Measurements from ENCODE around the gene CFC1B.
"Not testable (repeated sequence)": the region's sequence is repeated elsewhere in the genome, so short reads cannot be mapped to it uniquely, and the experiment has no call there.

The CFC1B gene

GRCh38 chr2:130520992-130521391 is at the start of gene CFC1B:
TSS of gene CFC1B (plus strand) at chr2:130521222. CDS start at chr2:130521485, 263 bp downstream.
- not testable (repeated sequence) for H3F3A ChIP-seq (ENCODE audit: insufficient read depth, low read length); H3K9me2 ChIP-seq (replicated peaks; ENCODE audit: insufficient read depth, low read length); H3K27me3 ChIP-seq (replicated peaks; ENCODE audit: insufficient read depth, low read length); H3K4me2 ChIP-seq (ENCODE audit: low read depth, low read length); H3K4me3 ChIP-seq (ENCODE audit: low read length); H3K79me2 ChIP-seq (ENCODE audit: low read length); H4K20me1 ChIP-seq (ENCODE audit: insufficient read depth, low read length); H3K9ac ChIP-seq (ENCODE audit: low read length); H3K36me3 ChIP-seq (replicated peaks; ENCODE audit: insufficient read depth, low read length); H3K4me1 ChIP-seq (ENCODE audit: low read length); H3K9me3 ChIP-seq (replicated peaks; ENCODE audit: insufficient read depth, low read length); DNase-seq; H3K27ac ChIP-seq (ENCODE audit: low read length); H2AFZ ChIP-seq (ENCODE audit: low read length)

- H2AFZ ChIP-seq (ENCODE audit: low read length); H3K4me1 ChIP-seq (ENCODE audit: low read length); DNase-seq; H3K79me2 ChIP-seq (ENCODE audit: low read length); H3K9me2 ChIP-seq (replicated peaks; ENCODE audit: insufficient read depth, low read length); H3K9me3 ChIP-seq (replicated peaks; ENCODE audit: insufficient read depth, low read length); H3K27me3 ChIP-seq (replicated peaks; ENCODE audit: insufficient read depth, low read length); H3F3A ChIP-seq (ENCODE audit: insufficient read depth, low read length); H3K4me2 ChIP-seq (ENCODE audit: low read depth, low read length); H3K27ac ChIP-seq (ENCODE audit: low read length); H3K36me3 ChIP-seq (replicated peaks; ENCODE audit: insufficient read depth, low read length); H3K9ac ChIP-seq (ENCODE audit: low read length); H4K20me1 ChIP-seq (ENCODE audit: insufficient read depth, low read length); H3K4me3 ChIP-seq (ENCODE audit: low read length): not testable (repeated sequence)
Measured at GRCh38 chr2:130491073-130491472, 29.9 kb upstream of the CFC1B start.

- not testable (repeated sequence) for H3K9me2 ChIP-seq (replicated peaks; ENCODE audit: insufficient read depth, low read length); H3K4me3 ChIP-seq (ENCODE audit: low read length); H3K79me2 ChIP-seq (ENCODE audit: low read length); H3K9me3 ChIP-seq (replicated peaks; ENCODE audit: insufficient read depth, low read length); H3K9ac ChIP-seq (ENCODE audit: low read length); H3K4me1 ChIP-seq (ENCODE audit: low read length); H3K4me2 ChIP-seq (ENCODE audit: low read depth, low read length); H3K27ac ChIP-seq (ENCODE audit: low read length); H2AFZ ChIP-seq (ENCODE audit: low read length); H3K36me3 ChIP-seq (replicated peaks; ENCODE audit: insufficient read depth, low read length); H3K27me3 ChIP-seq (replicated peaks; ENCODE audit: insufficient read depth, low read length); DNase-seq; H3F3A ChIP-seq (ENCODE audit: insufficient read depth, low read length); H4K20me1 ChIP-seq (ENCODE audit: insufficient read depth, low read length)
Measured at GRCh38 chr2:130509228-130509627, 11.8 kb upstream of the CFC1B start, which contains the start of gene POTEI. TSS of gene POTEI (minus strand) at chr2:130509328. CDS start at chr2:130509235, 93 bp downstream.

- H3K9me3 ChIP-seq (replicated peaks; ENCODE audit: insufficient read depth, low read length); H2AFZ ChIP-seq (ENCODE audit: low read length); H3K4me3 ChIP-seq (ENCODE audit: low read length); DNase-seq; H3K9me2 ChIP-seq (replicated peaks; ENCODE audit: insufficient read depth, low read length); H3F3A ChIP-seq (ENCODE audit: insufficient read depth, low read length); H3K27me3 ChIP-seq (replicated peaks; ENCODE audit: insufficient read depth, low read length); H3K9ac ChIP-seq (ENCODE audit: low read length); H3K4me1 ChIP-seq (ENCODE audit: low read length); H3K79me2 ChIP-seq (ENCODE audit: low read length); H3K36me3 ChIP-seq (replicated peaks; ENCODE audit: insufficient read depth, low read length); H3K4me2 ChIP-seq (ENCODE audit: low read depth, low read length); H4K20me1 ChIP-seq (ENCODE audit: insufficient read depth, low read length); H3K27ac ChIP-seq (ENCODE audit: low read length): not testable (repeated sequence)
Measured at GRCh38 chr2:130510807-130511746, 9.9 kb upstream of the CFC1B start.

GRCh38 chr2:130511747-130512451 is 9.1 kb upstream of the CFC1B start:
- not testable (repeated sequence) for H3K9me3 ChIP-seq (replicated peaks; ENCODE audit: insufficient read depth, low read length); H3K27ac ChIP-seq (ENCODE audit: low read length); H3K9ac ChIP-seq (ENCODE audit: low read length); H4K20me1 ChIP-seq (ENCODE audit: insufficient read depth, low read length); H3K4me1 ChIP-seq (ENCODE audit: low read length); H3K4me2 ChIP-seq (ENCODE audit: low read depth, low read length); H2AFZ ChIP-seq (ENCODE audit: low read length); H3K9me2 ChIP-seq (replicated peaks; ENCODE audit: insufficient read depth, low read length); H3K4me3 ChIP-seq (ENCODE audit: low read length); H3K36me3 ChIP-seq (replicated peaks; ENCODE audit: insufficient read depth, low read length); H3K79me2 ChIP-seq (ENCODE audit: low read length); DNase-seq; H3K27me3 ChIP-seq (replicated peaks; ENCODE audit: insufficient read depth, low read length); H3F3A ChIP-seq (ENCODE audit: insufficient read depth, low read length)

- not testable (repeated sequence) for DNase-seq; H3K4me2 ChIP-seq (ENCODE audit: low read depth, low read length); H3K79me2 ChIP-seq (ENCODE audit: low read length); H3F3A ChIP-seq (ENCODE audit: insufficient read depth, low read length); H3K9me3 ChIP-seq (replicated peaks; ENCODE audit: insufficient read depth, low read length); H3K27me3 ChIP-seq (replicated peaks; ENCODE audit: insufficient read depth, low read length); H3K9me2 ChIP-seq (replicated peaks; ENCODE audit: insufficient read depth, low read length); H3K27ac ChIP-seq (ENCODE audit: low read length); H2AFZ ChIP-seq (ENCODE audit: low read length); H3K4me3 ChIP-seq (ENCODE audit: low read length); H4K20me1 ChIP-seq (ENCODE audit: insufficient read depth, low read length); H3K4me1 ChIP-seq (ENCODE audit: low read length); H3K9ac ChIP-seq (ENCODE audit: low read length); H3K36me3 ChIP-seq (replicated peaks; ENCODE audit: insufficient read depth, low read length)
Measured at GRCh38 chr2:130518516-130519106, 2.4 kb upstream of the CFC1B start.

GRCh38 chr2:130522390-130522789 is 1.4 kb downstream of the CFC1B start:
- not testable (repeated sequence) for H3K27me3 ChIP-seq (replicated peaks; ENCODE audit: insufficient read depth, low read length); H3K4me1 ChIP-seq (ENCODE audit: low read length); H3K36me3 ChIP-seq (replicated peaks; ENCODE audit: insufficient read depth, low read length); H3K4me2 ChIP-seq (ENCODE audit: low read depth, low read length); H4K20me1 ChIP-seq (ENCODE audit: insufficient read depth, low read length); H3K9me2 ChIP-seq (replicated peaks; ENCODE audit: insufficient read depth, low read length); H2AFZ ChIP-seq (ENCODE audit: low read length); H3K27ac ChIP-seq (ENCODE audit: low read length); DNase-seq; H3F3A ChIP-seq (ENCODE audit: insufficient read depth, low read length); H3K9ac ChIP-seq (ENCODE audit: low read length); H3K9me3 ChIP-seq (replicated peaks; ENCODE audit: insufficient read depth, low read length); H3K4me3 ChIP-seq (ENCODE audit: low read length); H3K79me2 ChIP-seq (ENCODE audit: low read length)
